OCI-LY3 (cell line): ENCODE data around the gene GRIK5.

Experiments
- H2AFZ ChIP-seq: fragments of 200-600, 300-600 bp; shearing (Covaris generic); 2 replicates; pipeline ENCODE4 v1.6.0; 2014; ENCODE audit warnings: antibody characterized with exemption, low read depth, low read length
- H3K27ac ChIP-seq: fragments of 200-600, 300-600 bp; sonication (generic); 2 replicates; pipeline ENCODE4 v1.5.1; 2014; ENCODE audit warnings: mild to moderate bottlenecking, low read length, moderate library complexity, mixed read lengths
- H3K27me3 ChIP-seq: fragments of 200-600, 300-600 bp; sonication (generic); 2 replicates; pipeline ENCODE4 v1.6.1; 2014; ENCODE audit warnings: low read depth, low read length, mixed read lengths
- H3K36me3 ChIP-seq: fragments of 200-600, 300-600 bp; sonication (generic); replicated peaks from 2 replicates; pipeline ENCODE3; 2014; ENCODE audit warnings: low read depth, low read length, mixed read lengths
- H3K4me1 ChIP-seq: fragments of 300-600, 200-600 bp; sonication (generic); 2 replicates; pipeline ENCODE4 v1.6.1; 2014; ENCODE audit warnings: low read length, mixed read lengths
- H3K4me2 ChIP-seq: fragments of 200-600, 300-600 bp; sonication (generic); 2 replicates; pipeline ENCODE4 v1.6.1; 2014; ENCODE audit warnings: low read length, mixed read lengths
- H3K4me3 ChIP-seq: fragments of 300-600, 200-600 bp; sonication (generic); 2 replicates; pipeline ENCODE4 v1.5.1; 2014; ENCODE audit warnings: antibody characterized with exemption, mild to moderate bottlenecking, low read length, moderate library complexity
- H3K79me2 ChIP-seq: fragments of 300-600, 200-600 bp; shearing (Covaris generic); 2 replicates; pipeline ENCODE4 v1.6.1; 2014; ENCODE audit warnings: mild to moderate bottlenecking, low read length, mixed read lengths
- H3K9ac ChIP-seq: fragments of 300-600, 200-600 bp; shearing (Covaris generic); 2 replicates; pipeline ENCODE4 v1.6.0; 2014; ENCODE audit warnings: mild to moderate bottlenecking, low read length, moderate library complexity
- H3K9me3 ChIP-seq: fragments of 200-600, 300-600 bp; shearing (Covaris generic); 2 replicates; pipeline ENCODE4 v1.6.1; 2014; ENCODE audit warnings: low read length, mixed read lengths; ENCODE audit not compliant: insufficient read depth
- H4K20me1 ChIP-seq: fragments of 200-600, 300-600 bp; sonication (generic); 2 replicates; pipeline ENCODE4 v1.6.1; 2016; ENCODE audit warnings: low read length, mixed read lengths; ENCODE audit not compliant: insufficient read depth
- CTCF ChIP-seq: fragments of 200-600, 300-600 bp; sonication (generic); IDR thresholded peaks from 2 replicates; pipeline ENCODE4 v1.5.1; 2014; ENCODE audit warnings: antibody characterized with exemption, low read length, low read depth
- EZH2phosphoT487 ChIP-seq: fragments of 200-600 bp; shearing (Covaris generic); IDR thresholded peaks from 2 replicates; pipeline ENCODE4 v1.6.1; 2018; ENCODE audit warnings: antibody characterized with exemption, mixed run types, low read depth

Gene GRIK5

GRCh38 chr19:41974652-41975051, 95.4 kb downstream of the GRIK5 start:
- no peaks in the 10 kb centered on the region for H3K27me3 ChIP-seq
- no peak for TF ChIP-seq EZH2phosphoT487
- no peak for TF ChIP-seq CTCF
- no peak overlapping the region for H2AFZ ChIP-seq
- H3K79me2 ChIP-seq, result no peaks in the 10 kb centered on the region
- H4K20me1 ChIP-seq, result no peaks in the 10 kb centered on the region
- H3K27ac ChIP-seq, result no peak overlapping the region
- H3K36me3 ChIP-seq, result no peaks in the 10 kb centered on the region
- H3K4me1 ChIP-seq, result no peaks in the 10 kb centered on the region
- no peaks in the 10 kb centered on the region for H3K9me3 ChIP-seq
- H3K4me3 ChIP-seq, result no peak overlapping the region
- H3K4me2 ChIP-seq, result no peak overlapping the region
- no peak overlapping the region for H3K9ac ChIP-seq

GRCh38 chr19:41971363-41971762, 98.6 kb downstream of the GRIK5 start:
- Histone ChIP-seq H3K27ac (no peak overlapping the region), H3K36me3 (no peaks in the 10 kb centered on the region), H3K9me3 (no peaks in the 10 kb centered on the region)

GRCh38 chr19:41969772-41970458, 100.1 kb downstream of the GRIK5 start:
- Histone ChIP-seq H4K20me1 (no peaks in the 10 kb centered on the region), H3K27ac (no peak overlapping the region), H3K36me3 (no peaks in the 10 kb centered on the region), H3K4me2 (no peak overlapping the region), H2AFZ (no peak overlapping the region), H3K4me1 (no peaks in the 10 kb centered on the region), H3K9me3 (no peaks in the 10 kb centered on the region), H3K27me3 (no peaks in the 10 kb centered on the region), H3K4me3 (no peak overlapping the region), H3K79me2 (no peaks in the 10 kb centered on the region), H3K9ac (no peak overlapping the region)
- TF ChIP-seq EZH2phosphoT487 (no peak), CTCF (no peak)

More at GRCh38 chr19:41971363-41971762, 98.6 kb downstream of the GRIK5 start:
- no peak overlapping the region for H2AFZ ChIP-seq
- no peaks in the 10 kb centered on the region for H3K4me1 ChIP-seq
- no peak overlapping the region for H3K4me3 ChIP-seq
- H3K79me2 ChIP-seq, result no peaks in the 10 kb centered on the region
- no peak overlapping the region for H3K4me2 ChIP-seq
- H3K9ac ChIP-seq, result no peak overlapping the region
- no peaks in the 10 kb centered on the region for H3K27me3 ChIP-seq
- H4K20me1 ChIP-seq, result no peaks in the 10 kb centered on the region
- TF ChIP-seq EZH2phosphoT487, result no peak
- TF ChIP-seq CTCF, result no peak

- Histone ChIP-seq H3K4me3 (no peak overlapping the region), H3K4me1 (no peaks in the 10 kb centered on the region), H2AFZ (no peak overlapping the region), H3K36me3 (no peaks in the 10 kb centered on the region), H3K79me2 (no peaks in the 10 kb centered on the region), H3K9ac (no peak overlapping the region), H3K27me3 (no peaks in the 10 kb centered on the region), H3K9me3 (no peaks in the 10 kb centered on the region), H4K20me1 (no peaks in the 10 kb centered on the region), H3K27ac (no peak overlapping the region), H3K4me2 (no peak overlapping the region)
- TF ChIP-seq EZH2phosphoT487, result no peak
- TF ChIP-seq CTCF, result no peak
Measured at GRCh38 chr19:41968751-41969595, 101.0 kb downstream of the GRIK5 start.
